HK-2 (cell line): Measurements from ENCODE around the gene ARMC3.
A peak's percentile ranks its signal among the peaks of the same experiment; 100 is the strongest.

ENCODE experiments used
- DNase-seq: peaks from one replicate; pipeline ENCODE4 v3.0.0-alpha.2; 2018; ENCODE audit not compliant: unreplicated experiment

The ARMC3 gene

DNA sequence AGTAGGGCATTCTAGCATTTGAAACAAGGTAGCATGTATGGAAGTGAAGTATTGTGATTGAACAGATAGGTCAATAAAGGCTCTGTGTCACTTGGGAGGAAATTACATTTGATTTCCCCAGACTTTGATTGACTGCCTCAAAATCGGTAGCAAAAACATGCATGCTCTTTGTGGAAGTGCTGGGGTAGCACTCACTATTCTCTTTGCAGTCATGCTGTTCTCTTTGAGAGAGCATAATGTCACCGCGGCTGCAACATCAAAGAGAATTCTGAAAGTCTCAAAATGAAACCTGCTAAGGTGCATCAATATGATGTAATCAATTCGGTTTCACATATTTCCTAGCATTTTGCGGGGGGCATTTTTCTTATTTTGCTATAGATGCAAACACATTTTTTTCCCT is 64.2 kb downstream of the ARMC3 start:
- no peak for DNase-seq

GRCh38 chr10:22992621-22993020 is 64.8 kb downstream of the ARMC3 start:
- no peak for DNase-seq

- DNase-seq = no peak
These were observed 65.5 kb downstream of the ARMC3 start for GRCh38 chr10:22993314-22993713.

- DNase-seq = peak; percentile 4
These were observed 69.2 kb downstream of the ARMC3 start for GRCh38 chr10:22997096-22997495.

DNA sequence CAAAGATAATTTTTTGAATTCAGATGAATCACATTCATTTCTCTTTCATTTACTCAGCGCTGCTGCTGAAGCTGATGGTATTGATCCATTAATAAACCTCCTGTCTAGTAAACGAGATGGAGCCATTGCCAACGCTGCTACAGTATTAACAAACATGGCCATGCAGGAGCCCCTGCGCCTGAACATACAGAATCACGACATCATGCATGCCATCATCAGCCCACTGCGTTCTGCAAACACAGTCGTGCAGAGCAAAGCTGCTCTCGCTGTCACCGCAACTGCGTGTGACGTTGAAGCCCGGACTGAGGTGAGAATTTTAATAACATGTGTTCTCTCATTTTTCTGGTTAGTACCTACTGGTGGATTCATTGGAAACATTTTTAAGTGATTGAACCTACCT is 70.2 kb downstream of the ARMC3 start:
- no peak for DNase-seq

- DNase-seq = no peak
These were observed 72.1 kb downstream of the ARMC3 start for GRCh38 chr10:22999942-23000341.

DNA sequence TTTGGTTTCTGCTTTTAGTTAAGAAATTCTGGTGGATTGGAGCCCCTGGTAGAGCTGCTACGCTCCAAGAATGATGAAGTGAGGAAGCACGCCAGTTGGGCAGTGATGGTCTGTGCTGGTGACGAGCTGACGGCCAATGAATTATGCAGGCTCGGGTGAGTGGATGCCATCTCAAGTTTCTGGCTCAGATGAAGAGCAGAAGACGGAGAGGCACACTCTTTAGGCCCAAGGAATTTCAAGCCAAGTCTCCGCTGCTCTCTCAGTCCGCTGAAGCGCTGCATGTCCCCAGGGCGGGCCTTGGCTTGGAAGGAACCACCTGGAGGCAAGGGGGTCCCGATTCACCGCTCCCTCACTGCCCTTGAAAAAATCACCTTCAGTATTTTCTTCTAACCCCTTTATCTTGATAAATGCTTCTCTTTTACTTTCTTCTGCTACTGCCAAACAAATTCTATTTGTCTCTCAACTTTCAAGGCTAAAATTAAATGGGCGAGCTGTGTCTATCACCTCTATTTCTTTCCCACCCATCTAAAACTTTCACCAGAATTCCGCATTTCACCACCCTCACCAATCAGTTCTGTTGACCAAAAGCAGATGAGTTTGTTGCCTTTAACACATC is 74.2 kb downstream of the ARMC3 start:
- no peak for DNase-seq

DNA sequence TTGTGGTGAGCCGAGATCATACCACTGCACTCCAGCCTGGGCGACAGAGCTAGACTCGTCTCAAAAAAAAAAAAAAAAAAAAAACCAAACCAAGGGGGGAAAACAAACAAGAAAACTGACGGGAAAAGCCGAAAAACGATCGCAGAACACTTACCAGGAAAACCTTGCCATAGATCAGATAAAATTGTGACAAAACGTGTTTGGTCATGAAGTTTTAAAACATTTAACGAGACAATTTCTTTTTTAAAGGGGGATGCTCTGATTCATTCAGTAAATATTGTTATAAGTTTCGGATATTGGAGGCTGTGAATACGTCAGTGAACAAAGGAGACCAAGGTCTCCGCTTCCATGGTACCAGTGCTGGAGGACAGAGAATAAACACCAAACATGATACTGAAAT is 77.3 kb downstream of the ARMC3 start:
- DNase-seq = no peak

DNA sequence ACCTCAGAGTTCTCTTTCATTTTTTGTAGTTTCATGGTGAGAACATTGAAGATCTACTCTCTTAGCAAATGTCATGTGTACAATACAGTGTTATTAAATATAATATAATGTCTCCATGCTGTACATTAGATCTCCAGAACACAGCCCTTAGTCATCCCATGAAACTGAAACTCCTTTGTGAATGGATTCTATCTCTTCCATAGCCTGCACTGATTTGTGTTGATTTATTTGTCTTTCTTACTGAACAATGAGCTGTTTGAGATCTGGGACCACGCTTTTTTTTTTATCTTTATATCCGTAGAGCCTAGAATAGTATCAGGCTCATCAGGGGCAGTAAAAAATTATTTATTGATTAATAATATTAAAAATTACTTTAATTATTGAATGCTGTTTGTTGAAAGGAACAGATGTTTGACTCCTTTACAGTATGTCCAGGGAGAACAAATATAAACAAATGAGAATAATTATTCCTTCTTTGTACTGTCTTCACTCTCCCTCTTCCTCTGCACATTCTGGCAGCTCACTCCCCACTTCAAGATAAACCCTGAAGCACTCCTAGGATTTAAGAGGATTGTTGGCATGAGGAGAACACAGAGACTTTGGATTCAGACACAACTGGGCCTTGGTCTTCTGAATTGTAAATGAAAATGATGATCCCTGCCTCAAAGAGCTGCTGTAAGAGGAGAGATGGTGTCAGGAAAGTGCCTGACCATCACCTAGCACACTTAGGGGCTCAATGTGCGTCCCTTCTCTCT is 85.9 kb downstream of the ARMC3 start:
- DNase-seq = no peak

- DNase-seq = no peak
These were observed 87.3 kb downstream of the ARMC3 start for GRCh38 chr10:23015021-23015707.

GRCh38 chr10:23016636-23017035 is 88.8 kb downstream of the ARMC3 start:
- DNase-seq = no peak

GRCh38 chr10:23019633-23020032 is 91.8 kb downstream of the ARMC3 start:
- DNase-seq = no peak

GRCh38 chr10:23021430-23021829 is 93.6 kb downstream of the ARMC3 start:
- no peak for DNase-seq

- DNase-seq = no peak
These were observed 96.1 kb downstream of the ARMC3 start for GRCh38 chr10:23024002-23024401.

DNA sequence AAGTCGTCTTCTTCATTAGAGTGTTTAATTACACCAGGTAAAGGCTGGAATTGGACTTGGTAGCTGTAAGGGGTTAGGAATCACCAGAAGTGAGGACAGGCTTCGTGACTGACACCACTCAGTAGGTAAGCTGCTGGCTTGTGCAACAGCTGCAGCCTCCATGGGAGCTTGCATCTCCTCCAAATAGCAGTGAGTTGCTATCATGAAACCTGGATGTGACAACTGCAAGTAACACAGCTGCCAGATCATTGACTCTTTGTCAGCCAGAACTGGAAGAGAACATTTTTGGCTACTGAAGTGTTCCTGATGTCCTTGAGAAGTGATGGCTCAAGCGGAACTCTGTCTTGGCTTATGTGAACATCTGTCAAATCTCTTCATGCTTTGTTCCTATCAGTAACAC is 103.5 kb downstream of the ARMC3 start:
- no peak for DNase-seq

- no peak for DNase-seq
These were observed 106.9 kb downstream of the ARMC3 start for GRCh38 chr10:23034790-23035189.

- no peak for DNase-seq
These were observed 107.7 kb downstream of the ARMC3 start for GRCh38 chr10:23035569-23035968.

DNA sequence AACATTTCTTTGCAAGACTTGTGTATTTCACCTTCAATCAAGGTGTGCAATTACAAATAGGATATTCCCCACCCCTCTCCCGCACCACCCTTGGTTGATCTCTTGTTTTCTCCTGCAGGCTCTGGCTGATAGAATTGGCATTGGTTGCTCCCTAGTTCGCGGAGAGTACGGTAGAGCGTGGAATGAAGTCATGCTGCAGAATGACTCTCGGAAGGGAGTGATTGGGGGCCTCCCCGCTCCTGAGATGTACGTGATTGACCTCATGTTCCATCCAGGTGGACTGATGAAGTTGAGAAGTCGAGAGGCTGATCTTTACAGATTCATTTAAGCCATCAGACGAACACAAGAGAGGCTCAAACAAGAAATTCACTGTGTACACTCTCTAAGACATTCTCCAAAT is 109.3 kb downstream of the ARMC3 start:
- DNase-seq = no peak

GRCh38 chr10:23037561-23037960 is 109.7 kb downstream of the ARMC3 start:
- no peak for DNase-seq

GRCh38 chr10:23038172-23038571 is 110.3 kb downstream of the ARMC3 start:
- DNase-seq = no peak

- DNase-seq = no peak
These were observed 112.1 kb downstream of the ARMC3 start for GRCh38 chr10:23040002-23040401.

DNA sequence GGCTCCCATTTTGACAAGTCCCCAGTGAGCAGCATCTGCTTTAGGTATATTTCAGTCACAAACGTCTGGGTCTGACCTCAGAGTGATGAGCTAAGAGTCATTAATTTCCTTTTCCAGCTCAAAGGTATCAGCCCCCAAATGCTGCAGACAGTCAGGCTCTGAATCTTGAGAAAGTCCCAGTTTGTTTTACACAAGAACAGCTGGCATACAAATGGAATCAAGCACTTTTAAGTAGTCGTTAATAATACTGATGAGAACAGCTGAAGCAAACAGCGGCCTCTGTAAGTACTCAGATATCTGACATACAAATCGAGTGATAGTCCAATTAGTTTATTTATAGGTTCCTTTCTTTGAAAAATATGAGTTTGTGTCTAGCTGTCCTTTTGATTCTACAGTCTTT is 118.2 kb downstream of the ARMC3 start:
- no peak for DNase-seq
